Spleen (tissue), 7 donors: ENCODE data around the gene OR9Q1.

Experiments used
- CTCF ChIP-seq, 11 experiments: fragments of 200-600 bp in 7 of 11; fragments of 450-650 bp in 4 of 11; sonication (generic) in 4 of 11; IDR thresholded peaks in 8 of 11; conservative IDR thresholded peaks in 3 of 11; 1 replicate in 7 of 11; 2 replicates in 4 of 11; pipeline versions ENCODE4 v1.4.0 to v1.8.0; 2016 to 2021; ENCODE audit warnings: antibody characterized with exemption in 11 of 11, inconsistent platforms in 4 of 11, mild to moderate bottlenecking in 1 of 11
- POLR2A ChIP-seq, 3 donors: fragments of 450-650 bp; IDR thresholded peaks; one replicate each; pipeline ENCODE4 v1.5.1; 2017; ENCODE audit warnings: antibody characterized with exemption in 3 of 3, mild to moderate bottlenecking in 1 of 3
- POLR2AphosphoS5 ChIP-seq, 3 donors: sonication (generic); formaldehyde crosslinking; IDR thresholded peaks; one replicate each; pipeline ENCODE4 v1.5.1; 2017; ENCODE audit warnings: antibody characterized with exemption in 3 of 3
- donor health status: DM: no; HTN: no; CAD: no; lungs with moderate emphysema.
- donor health status: DM: no; HTN: no; CAD: no.
- donor health status: DM: no; HTN: no; CAD: no.

DNA sequence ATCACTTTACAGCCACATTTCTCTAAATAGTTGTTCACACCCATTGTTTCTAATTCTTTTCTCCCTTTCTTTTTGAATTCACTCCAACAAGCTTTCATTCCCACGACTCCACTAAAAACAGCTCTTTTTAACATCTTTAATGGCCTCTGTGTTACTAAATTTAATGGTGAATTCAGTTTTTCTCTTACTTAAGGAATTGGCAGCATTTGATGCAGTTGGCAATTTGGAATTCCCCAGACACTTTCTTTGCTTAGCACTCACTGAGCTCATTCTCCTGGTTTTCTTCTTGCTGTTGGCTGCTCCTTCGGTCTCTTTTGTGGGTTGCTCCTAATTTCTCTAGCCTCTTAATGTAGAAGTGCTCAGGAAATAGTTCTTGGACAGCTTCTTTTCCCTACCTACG is 40.5 kb upstream of the OR9Q1 start:
- TF ChIP-seq CTCF (IDR thresholded peaks at IDR 0.05 in 8 of 11, conservative IDR thresholded peaks at IDR 0.05 in 3 of 11) (no peak), POLR2A (IDR thresholded peaks at IDR 0.05) (no peak), POLR2AphosphoS5 (IDR thresholded peaks at IDR 0.05) (no peak)
